ENCODE results near the gene TCAF1.
"Not testable (repeated sequence)": the region's sequence is repeated elsewhere in the genome, so short reads cannot be mapped to it uniquely, and the experiment has no call there.

DNA sequence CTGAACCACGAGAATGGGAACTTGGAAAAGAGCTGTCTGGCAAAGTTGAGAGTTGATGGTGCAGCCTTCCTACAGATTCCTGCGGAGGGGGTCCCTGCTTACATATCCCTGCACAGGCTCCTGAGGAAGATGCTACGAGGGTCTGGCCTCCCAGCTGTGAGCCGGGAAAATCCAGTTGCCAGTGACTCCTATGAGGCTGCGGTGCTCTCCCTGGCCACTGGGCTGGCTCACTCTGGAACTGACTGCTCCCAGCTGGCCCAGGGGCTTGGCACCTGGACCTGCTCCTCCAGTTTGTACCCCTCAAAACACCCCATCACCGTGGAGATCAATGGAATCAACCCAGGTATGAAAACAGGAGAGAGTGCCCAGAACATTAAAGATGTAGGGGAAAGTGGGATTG, 91.3 kb downstream of the TCAF1 start:
- TF ChIP-seq, protein P1, sequence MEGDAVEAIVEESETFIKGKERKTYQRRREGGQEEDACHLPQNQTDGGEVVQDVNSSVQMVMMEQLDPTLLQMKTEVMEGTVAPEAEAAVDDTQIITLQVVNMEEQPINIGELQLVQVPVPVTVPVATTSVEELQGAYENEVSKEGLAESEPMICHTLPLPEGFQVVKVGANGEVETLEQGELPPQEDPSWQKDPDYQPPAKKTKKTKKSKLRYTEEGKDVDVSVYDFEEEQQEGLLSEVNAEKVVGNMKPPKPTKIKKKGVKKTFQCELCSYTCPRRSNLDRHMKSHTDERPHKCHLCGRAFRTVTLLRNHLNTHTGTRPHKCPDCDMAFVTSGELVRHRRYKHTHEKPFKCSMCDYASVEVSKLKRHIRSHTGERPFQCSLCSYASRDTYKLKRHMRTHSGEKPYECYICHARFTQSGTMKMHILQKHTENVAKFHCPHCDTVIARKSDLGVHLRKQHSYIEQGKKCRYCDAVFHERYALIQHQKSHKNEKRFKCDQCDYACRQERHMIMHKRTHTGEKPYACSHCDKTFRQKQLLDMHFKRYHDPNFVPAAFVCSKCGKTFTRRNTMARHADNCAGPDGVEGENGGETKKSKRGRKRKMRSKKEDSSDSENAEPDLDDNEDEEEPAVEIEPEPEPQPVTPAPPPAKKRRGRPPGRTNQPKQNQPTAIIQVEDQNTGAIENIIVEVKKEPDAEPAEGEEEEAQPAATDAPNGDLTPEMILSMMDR (IDR thresholded peaks at IDR 0.05): not testable (repeated sequence)
- TF ChIP-seq ZFX (IDR thresholded peaks at IDR 0.05; ENCODE audit: borderline replicate concordance): not testable (repeated sequence)
